Peyer's patch (tissue), 4 donors: ENCODE results near the gene APH1A. TPM values are rescaled to one million over a fixed set of nuclear protein-coding genes. Genes with fewer than 3 reads are reported as not detected.

Source experiments
- DNase-seq, 3 donors: peaks; one replicate each; pipeline ENCODE4 v3.0.0-alpha.2; 2017 to 2019
- H3K27ac ChIP-seq, 4 donors: fragments of 200-600 bp; sonication (generic); one replicate each; pipeline ENCODE4 v1.5.1; 2016 to 2019
- H3K27me3 ChIP-seq, 2 donors: fragments of 200-600 bp; sonication (generic); one replicate each; pipeline ENCODE4 v1.5.1; 2019
- H3K36me3 ChIP-seq, 3 donors: fragments of 200-600 bp; sonication (generic); one replicate each; pipeline ENCODE4 v1.5.1; 2016 to 2019
- H3K4me1 ChIP-seq, 4 donors: fragments of 200-600 bp; sonication (generic); one replicate each; pipeline ENCODE4 v1.5.1; 2016 to 2019
- H3K4me3 ChIP-seq, 4 donors: fragments of 200-600 bp; sonication (generic); 1 replicate in 3 of 4; 2 replicates in 1 of 4; pipeline ENCODE4 v1.5.1; 2016 to 2019; ENCODE audit warnings: mild to moderate bottlenecking in 1 of 4
- H3K9me3 ChIP-seq, 4 donors: fragments of 200-600 bp; sonication (generic); one replicate each; pipeline ENCODE4 v1.5.1; 2016 to 2019; ENCODE audit warnings: mild to moderate bottlenecking in 1 of 4
- CTCF ChIP-seq, 6 experiments: fragments of 450-650 bp in 4 of 6; fragments of 200-600 bp in 2 of 6; sonication (generic) in 1 of 6; IDR thresholded peaks; one replicate each; pipeline ENCODE4 v1.5.1; 2017 to 2019; ENCODE audit warnings: antibody characterized with exemption in 6 of 6, mild to moderate bottlenecking in 3 of 6, moderate library complexity in 1 of 6
- POLR2A ChIP-seq, 2 donors: fragments of 450-650 bp; IDR thresholded peaks; one replicate each; pipeline ENCODE4 v1.5.1; 2017; ENCODE audit warnings: antibody characterized with exemption in 2 of 2, mild to moderate bottlenecking in 2 of 2, moderate library complexity in 2 of 2
- total RNA-seq, 4 donors: library from RNA; depleted of rRNA; stranded (reverse); fragments of >200 nt; gene quantifications; one replicate each; pipeline ENCODE4 v1.1.0, GENCODE V29; 2016

The APH1A gene
- total RNA-seq, 4 donors from 2014 or later: 78.4 to 106 (median 99.3) TPM

- Histone ChIP-seq H3K36me3 (no peaks in the 10 kb centered on the region), H3K4me1 (peaks cover 0 to 17% (median 2%) of the 10 kb centered on the region in 4 donors), H3K27me3 (no peaks in the 10 kb centered on the region), H3K9me3 (no peaks in the 10 kb centered on the region), H3K27ac (no peak within 1 kb of the TSS), H3K4me3 (no peak within 1 kb of the TSS)
- no peak for TF ChIP-seq CTCF (IDR thresholded peaks at IDR 0.05)
- TF ChIP-seq POLR2A (IDR thresholded peaks at IDR 0.05): no peak
- no peak for DNase-seq
These were observed 10.9 kb downstream of the APH1A start, which contains the start of gene CA14 for GRCh38 chr1:150257624-150258585. Gene CA14 (plus strand): TSS chr1:150257774. CDS start chr1:150258129, 355 bp downstream.

GRCh38 chr1:150256554-150257341, 12.1 kb downstream of the APH1A start:
- Histone ChIP-seq H3K27ac (peak overlapping the region in 1 of 4 donors; percentile 64), H3K36me3 (no peaks in the 10 kb centered on the region)
- no peak for DNase-seq

GRCh38 chr1:150256198-150256553, 12.6 kb downstream of the APH1A start:
- TF ChIP-seq CTCF (IDR thresholded peaks at IDR 0.05) (no peak), POLR2A (IDR thresholded peaks at IDR 0.05) (no peak)
- H3K27ac ChIP-seq: peak overlapping the region in 1 of 4 donors; percentile 64
- H3K4me1 ChIP-seq: peaks cover 0 to 17% (median 2%) of the 10 kb centered on the region in 4 donors
- no peak for DNase-seq
- H3K27me3 ChIP-seq: no peaks in the 10 kb centered on the region
- no peaks in the 10 kb centered on the region for H3K36me3 ChIP-seq
- no peak overlapping the region for H3K4me3 ChIP-seq
- H3K9me3 ChIP-seq: no peaks in the 10 kb centered on the region

More at GRCh38 chr1:150256554-150257341, 12.1 kb downstream of the APH1A start:
- Histone ChIP-seq H3K9me3 (no peaks in the 10 kb centered on the region), H3K27me3 (no peaks in the 10 kb centered on the region), H3K4me3 (no peak overlapping the region), H3K4me1 (peaks cover 0 to 17% (median 2%) of the 10 kb centered on the region in 4 donors)
- TF ChIP-seq CTCF (IDR thresholded peaks at IDR 0.05) (no peak), POLR2A (IDR thresholded peaks at IDR 0.05) (no peak)

- Histone ChIP-seq H3K4me3 (no peak overlapping the region), H3K27ac (no peak overlapping the region), H3K27me3 (no peaks in the 10 kb centered on the region), H3K4me1 (no peaks in the 10 kb centered on the region), H3K9me3 (no peaks in the 10 kb centered on the region), H3K36me3 (no peaks in the 10 kb centered on the region)
- no peak for DNase-seq
- no peak for TF ChIP-seq CTCF (IDR thresholded peaks at IDR 0.05)
- no peak for TF ChIP-seq POLR2A (IDR thresholded peaks at IDR 0.05)
These were observed 18.9 kb downstream of the APH1A start for GRCh38 chr1:150249936-150250335.

DNA sequence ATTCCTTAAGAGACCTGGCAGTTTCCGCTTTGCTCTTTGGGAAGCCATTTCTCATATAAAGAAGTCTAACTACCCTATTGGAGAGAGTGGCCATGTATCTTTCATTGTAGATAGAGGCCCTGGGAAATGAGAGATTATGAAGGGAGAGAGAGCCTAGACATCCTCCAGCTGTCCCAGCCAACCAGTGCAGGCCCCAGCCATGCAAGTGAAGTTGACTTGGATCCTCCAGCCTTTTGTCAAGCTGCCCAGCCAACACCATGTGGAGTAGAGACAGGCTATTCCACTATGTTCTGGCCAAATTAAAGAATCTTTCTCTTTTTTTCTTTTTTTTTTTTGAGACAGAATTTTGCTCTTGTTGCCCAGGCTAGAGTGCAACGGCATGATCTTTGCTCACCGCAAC, 25.8 kb downstream of the APH1A start:
- H3K4me3 ChIP-seq: no peak overlapping the region
- no peaks in the 10 kb centered on the region for H3K9me3 ChIP-seq
- no peak for TF ChIP-seq CTCF (IDR thresholded peaks at IDR 0.05)
- TF ChIP-seq POLR2A (IDR thresholded peaks at IDR 0.05): no peak
- H3K27ac ChIP-seq: no peak overlapping the region
- no peaks in the 10 kb centered on the region for H3K36me3 ChIP-seq
- no peaks in the 10 kb centered on the region for H3K4me1 ChIP-seq
- no peak for DNase-seq
- no peaks in the 10 kb centered on the region for H3K27me3 ChIP-seq
